AG04450 (cell line): ENCODE data around the gene MBD6. TPM values are rescaled to one million over a fixed set of nuclear protein-coding genes. Genes with fewer than 3 reads are reported as not detected.

Experiments used
- CTCF ChIA-PET: fragments of 300-600, 350-600 bp; formaldehyde crosslinking; extraction: SDS; loops from one replicate; lab custom pipeline; 2022; ENCODE audit warnings: antibody characterized with exemption, inconsistent platforms; lab: Charles Lee
- POLR2A ChIA-PET: fragments of 350-600 bp; formaldehyde crosslinking; extraction: SDS; loops from one replicate; lab custom pipeline; 2021; ENCODE audit warnings: antibody characterized with exemption, inconsistent platforms; lab: Yijun Ruan, JAX
- DNase-seq: peaks from one replicate; pipeline ENCODE4 v3.0.0-alpha.2; 2011; ENCODE audit warnings: low read depth, low spot score
- H3K27ac ChIP-seq: one replicate; pipeline ENCODE4 v1.5.1; 2012; ENCODE audit warnings: low read depth, low read length, control low read depth
- H3K27me3 ChIP-seq: one replicate; pipeline ENCODE4 v1.6.0; 2012; ENCODE audit warnings: low read length; ENCODE audit not compliant: control insufficient read depth, insufficient read depth
- H3K4me3 ChIP-seq: 2 replicates; pipeline ENCODE4 v1.5.1; 2011; ENCODE audit warnings: mild to moderate bottlenecking, low read depth, low read length, control low read depth
- H3K9me3 ChIP-seq: 2 replicates; pipeline ENCODE4 v1.5.1; 2012; ENCODE audit warnings: low read length; ENCODE audit not compliant: control insufficient read depth, insufficient read depth
- CTCF ChIP-seq: IDR thresholded peaks from 2 replicates; pipeline ENCODE4 v1.5.1; 2011; ENCODE audit warnings: low read depth, low read length, control low read depth, inconsistent platforms
- polyA plus RNA-seq: library from polyadenylated mRNA; depleted of rRNA; stranded (reverse); fragments of >200 nt; gene quantifications from 2 replicates; pipeline ENCODE4 v1.2.3, GENCODE V29; 2011

Gene MBD6
- polyA plus RNA-seq, 1 experiment = 3.3 TPM

- no peak overlapping the region for H3K27ac ChIP-seq
- TF ChIP-seq CTCF = no peak
- no peak overlapping the region for H3K4me3 ChIP-seq
- no peak for DNase-seq
- peaks cover 2% of the 10 kb centered on the region; the same call in 1 of the 2 replicates for H3K9me3 ChIP-seq
- no peaks in the 10 kb centered on the region for H3K27me3 ChIP-seq
- ChIA-PET POLR2A (no interaction called here), CTCF (no interaction called here)
These were observed 19.1 kb downstream of the MBD6 start for GRCh38 chr12:57541717-57542116.

GRCh38 chr12:57543581-57543980 is 21.0 kb downstream of the MBD6 start:
- Histone ChIP-seq H3K4me3 (no peak overlapping the region), H3K9me3 (peaks cover 4% of the 10 kb centered on the region; the same call in 1 of the 2 replicates), H3K27me3 (peaks cover 5% of the 10 kb centered on the region), H3K27ac (no peak overlapping the region)
- TF ChIP-seq CTCF = no peak
- POLR2A ChIA-PET = no interaction called here
- CTCF ChIA-PET = no interaction called here
- no peak for DNase-seq

GRCh38 chr12:57545809-57546437 is 23.3 kb downstream of the MBD6 start:
- ChIA-PET POLR2A (interaction anchor here (0.5 to 1.8 kb wide), 3 partner anchors 10 to 44 kb away, joined by 4 to 10 read pairs (median 6); partner anchors contain the start of gene DDIT3), CTCF (interaction anchor here (0.8 to 2.0 kb wide), 2 partner anchors 87 to 180 kb away, joined by 3 to 6 read pairs; partner anchors contain the start of gene B4GALNT1)
- H3K9me3 ChIP-seq = peaks cover 4% of the 10 kb centered on the region; the same call in 1 of the 2 replicates
- H3K27me3 ChIP-seq = peaks cover 25% of the 10 kb centered on the region
- no peak overlapping the region for H3K27ac ChIP-seq
- no peak for TF ChIP-seq CTCF
- H3K4me3 ChIP-seq = peak overlapping the region; percentile 82
- no peak for DNase-seq

GRCh38 chr12:57546438-57547287 is 24.0 kb downstream of the MBD6 start, which contains the start of gene DCTN2:
Gene DCTN2, minus strand, starts transcription at chr12:57547192. Its CDS starts 129 bp downstream, at chr12:57547063.
- Histone ChIP-seq H3K27me3 (peaks cover 32% of the 10 kb centered on the region), H3K4me3 (peak within 1 kb of the TSS; percentile 82), H3K9me3 (peaks cover 4% of the 10 kb centered on the region; the same call in 1 of the 2 replicates), H3K27ac (peak within 1 kb of the TSS; percentile 31)
- no peak for TF ChIP-seq CTCF
- ChIA-PET CTCF (interaction anchor here (0.8 to 2.0 kb wide), 3 partner anchors 13 to 180 kb away, joined by 3 to 6 read pairs (median 3); partner anchors contain the start of gene B4GALNT1), POLR2A (interaction anchor here (0.5 to 1.8 kb wide), 3 partner anchors 10 to 44 kb away, joined by 4 to 10 read pairs (median 6); partner anchors contain the start of gene DDIT3)
- peak; percentile 91 for DNase-seq
